ENCODE results near the gene ACAN. TPM values are rescaled to one million over a fixed set of nuclear protein-coding genes. Genes with fewer than 3 reads are reported as not detected.

The ACAN gene
- total RNA-seq, 1 experiment from 2014 or later: 0.03 TPM

- ChIA-PET POLR2A (no interaction called here), CTCF (no interaction called here)
- Histone ChIP-seq H3K27ac (ENCODE audit: low read length) (no peak overlapping the region), H3K9me3 (ENCODE audit: control insufficient read depth, insufficient read depth, low read depth, low read length) (no peaks in the 10 kb centered on the region), H3K27me3 (ENCODE audit: control insufficient read depth, insufficient read depth, low read length) (peaks cover 6% of the 10 kb centered on the region; the same call in 1 of the 2 replicates), H3K4me1 (ENCODE audit: control insufficient read depth, insufficient read depth, low read length) (no peaks in the 10 kb centered on the region; the same call in 1 of the 2 replicates), H3K4me3 (ENCODE audit: low read depth in 2 of 2, low read length in 2 of 2) (no peak overlapping the region), H3K36me3 (ENCODE audit: control insufficient read depth, insufficient read depth, low read length) (no peaks in the 10 kb centered on the region)
- DNase-seq (ENCODE audit: low read depth, low spot score) (no peak), ATAC-seq (no peak)
- in situ Hi-C loops (cut with HindIII; ENCODE audit: low pct_unique_long_range_greater_than_20kb, low sequenced_read_pairs): no loop called here
- no TSS peak for BruUV-seq (replicated peaks)
- intact Hi-C loops (cut with micrococcal nuclease; ENCODE audit: unreplicated experiment): no loop called here
- TF ChIP-seq TCF7L2 (IDR thresholded peaks at IDR 0.05; ENCODE audit: low read depth, low read length) (no peak), SIN3A (IDR thresholded peaks at IDR 0.05; ENCODE audit: borderline replicate concordance, insufficient read depth, low read depth, low read length) (no peak), CTCF (IDR thresholded peaks at IDR 0.05) (no peak), REST (IDR thresholded peaks at IDR 0.05; ENCODE audit: insufficient read depth in 1 of 2, low read depth in 2 of 2, low read length in 1 of 2) (no peak), POLR2AphosphoS5 (IDR thresholded peaks at IDR 0.05; ENCODE audit: low read depth, low read length) (no peak)
These were observed 46.3 kb upstream of the ACAN start for GRCh38 chr15:88756921-88757320.

GRCh38 chr15:88759872-88760271 is 43.4 kb upstream of the ACAN start:
- BruUV-seq (replicated peaks): no TSS peak
- no peaks in the 10 kb centered on the region for H3K9me3 ChIP-seq (ENCODE audit: control insufficient read depth, insufficient read depth, low read depth, low read length)

More at GRCh38 chr15:88759872-88760271, 43.4 kb upstream of the ACAN start:
- intact Hi-C loops (cut with micrococcal nuclease; ENCODE audit: unreplicated experiment): no loop called here
- DNase-seq (ENCODE audit: low read depth, low spot score): no peak
- POLR2A ChIA-PET: no interaction called here
- no peak overlapping the region for H3K27ac ChIP-seq (ENCODE audit: low read length)
- in situ Hi-C loops (cut with HindIII; ENCODE audit: low pct_unique_long_range_greater_than_20kb, low sequenced_read_pairs): no loop called here
- no peak for ATAC-seq
- H3K27me3 ChIP-seq (ENCODE audit: control insufficient read depth, insufficient read depth, low read length): peaks cover 6% of the 10 kb centered on the region; the same call in 1 of the 2 replicates
- H3K4me3 ChIP-seq (ENCODE audit: low read depth in 2 of 2, low read length in 2 of 2): no peak overlapping the region
- H3K4me1 ChIP-seq (ENCODE audit: control insufficient read depth, insufficient read depth, low read length): no peaks in the 10 kb centered on the region
- CTCF ChIA-PET: no interaction called here
- no peak for TF ChIP-seq CTCF (IDR thresholded peaks at IDR 0.05)
- TF ChIP-seq REST (IDR thresholded peaks at IDR 0.05; ENCODE audit: insufficient read depth in 1 of 2, low read depth in 2 of 2, low read length in 1 of 2): no peak
- no peak for TF ChIP-seq POLR2AphosphoS5 (IDR thresholded peaks at IDR 0.05; ENCODE audit: low read depth, low read length)
- TF ChIP-seq SIN3A (IDR thresholded peaks at IDR 0.05; ENCODE audit: borderline replicate concordance, insufficient read depth, low read depth, low read length): no peak
- TF ChIP-seq TCF7L2 (IDR thresholded peaks at IDR 0.05; ENCODE audit: low read depth, low read length): no peak
- no peaks in the 10 kb centered on the region for H3K36me3 ChIP-seq (ENCODE audit: control insufficient read depth, insufficient read depth, low read length)

All from Panc1 (cell line).